Neutrophil (primary cell): ENCODE data around the gene DNAJC4.

Source experiments
- H3K27ac ChIP-seq: fragments of 200-600 bp; sonication (generic); 2 replicates; pipeline ENCODE4 v1.5.1; 2016; ENCODE audit warnings: mild to moderate bottlenecking, moderate library complexity
- H3K27me3 ChIP-seq: fragments of 200-600 bp; sonication (generic); 2 replicates; pipeline ENCODE4 v1.6.0; 2016; ENCODE audit warnings: mild to moderate bottlenecking
- H3K36me3 ChIP-seq: fragments of 200-600 bp; sonication (generic); 2 replicates; pipeline ENCODE4 v1.5.1; 2017
- H3K4me1 ChIP-seq, 2 experiments: fragments of 200-600 bp in 1 of 2; sonication (generic) in 1 of 2; 1 replicate in 1 of 2; 2 replicates in 1 of 2; pipeline versions ENCODE4 v1.5.1 to v1.6.1; 2013 to 2016; ENCODE audit warnings: low read depth in 1 of 2, low read length in 1 of 2, mild to moderate bottlenecking in 1 of 2, moderate library complexity in 1 of 2; ENCODE audit not compliant: control insufficient read depth in 1 of 2, insufficient read depth in 1 of 2
- H3K4me3 ChIP-seq, 2 experiments: fragments of 200-600 bp in 1 of 2; sonication (generic) in 1 of 2; 1 replicate in 1 of 2; 2 replicates in 1 of 2; pipeline ENCODE4 v1.5.1; 2013 to 2016; ENCODE audit warnings: low read depth in 1 of 2, low read length in 1 of 2, mild to moderate bottlenecking in 1 of 2, moderate library complexity in 1 of 2
- H3K9me3 ChIP-seq: fragments of 200-600 bp; sonication (generic); 2 replicates; pipeline ENCODE4 v1.5.1; 2016
- CTCF ChIP-seq: fragments of 200-600 bp; sonication (generic); IDR thresholded peaks from 2 replicates; pipeline ENCODE4 v1.5.1; 2016; ENCODE audit warnings: antibody characterized with exemption

The DNAJC4 gene

GRCh38 chr11:64264371-64264852, 34.1 kb downstream of the DNAJC4 start:
- TF ChIP-seq CTCF = no peak
- peaks cover 18 to 19% of the 10 kb centered on the region in 2 experiments for H3K4me1 ChIP-seq
- no peaks in the 10 kb centered on the region for H3K27me3 ChIP-seq
- no peak overlapping the region for H3K27ac ChIP-seq
- H3K4me3 ChIP-seq = no peak overlapping the region
- peaks cover 53% of the 10 kb centered on the region for H3K36me3 ChIP-seq
- H3K9me3 ChIP-seq = no peaks in the 10 kb centered on the region

- H3K27me3 ChIP-seq = no peaks in the 10 kb centered on the region
- no peak overlapping the region for H3K27ac ChIP-seq
- no peaks in the 10 kb centered on the region for H3K9me3 ChIP-seq
- no peak for TF ChIP-seq CTCF
- H3K4me3 ChIP-seq = no peak overlapping the region
- H3K36me3 ChIP-seq = peaks cover 52% of the 10 kb centered on the region
- H3K4me1 ChIP-seq = peaks cover 22 to 24% of the 10 kb centered on the region in 2 experiments
Measured at GRCh38 chr11:64265176-64266160, 35.1 kb downstream of the DNAJC4 start.

GRCh38 chr11:64266339-64266738, 36.0 kb downstream of the DNAJC4 start:
- no peak for TF ChIP-seq CTCF
- Histone ChIP-seq H3K4me3 (no peak overlapping the region), H3K4me1 (peaks cover 27 to 28% of the 10 kb centered on the region in 2 experiments), H3K27ac (no peak overlapping the region), H3K27me3 (no peaks in the 10 kb centered on the region), H3K9me3 (no peaks in the 10 kb centered on the region), H3K36me3 (peaks cover 52% of the 10 kb centered on the region)

- no peaks in the 10 kb centered on the region for H3K9me3 ChIP-seq
- TF ChIP-seq CTCF = no peak
- H3K27ac ChIP-seq = peak overlapping the region; percentile 98
- H3K27me3 ChIP-seq = no peaks in the 10 kb centered on the region
- peak overlapping the region in 1 of 2 experiments; percentile 99 for H3K4me3 ChIP-seq
- peaks cover 42% of the 10 kb centered on the region for H3K36me3 ChIP-seq
- peaks cover 36% of the 10 kb centered on the region in 2 experiments for H3K4me1 ChIP-seq
Measured at GRCh38 chr11:64267207-64267945, 37.0 kb downstream of the DNAJC4 start.

- Histone ChIP-seq H3K4me1 (peaks cover 36% of the 10 kb centered on the region in 2 experiments), H3K36me3 (peaks cover 33% of the 10 kb centered on the region), H3K27me3 (no peaks in the 10 kb centered on the region), H3K4me3 (peak overlapping the region; percentile 96 to 99), H3K27ac (peak overlapping the region; percentile 98), H3K9me3 (no peaks in the 10 kb centered on the region)
- TF ChIP-seq CTCF = no peak
Measured at GRCh38 chr11:64268025-64268892, 37.9 kb downstream of the DNAJC4 start.
